Right forelimb (tissue), 1 donor: ENCODE results near the gene ZNF593.
A peak's percentile ranks its signal among the peaks of the same experiment; 100 is the strongest.

Experiments used
- DNase-seq: peaks from one replicate; pipeline ENCODE4 v3.0.0-alpha.2; 2018

ZNF593 gene

GRCh38 chr1:26169669-26170471 is at the start of gene ZNF593:
ZNF593 (plus strand) TSS chr1:26169908; CDS start chr1:26169984, 76 bp downstream.
- DNase-seq, result peak; percentile 94

GRCh38 chr1:26121854-26122773 is 47.6 kb upstream of the ZNF593 start:
- no peak for DNase-seq

- no peak for DNase-seq
These were observed 46.4 kb upstream of the ZNF593 start for GRCh38 chr1:26122988-26123973.

DNA sequence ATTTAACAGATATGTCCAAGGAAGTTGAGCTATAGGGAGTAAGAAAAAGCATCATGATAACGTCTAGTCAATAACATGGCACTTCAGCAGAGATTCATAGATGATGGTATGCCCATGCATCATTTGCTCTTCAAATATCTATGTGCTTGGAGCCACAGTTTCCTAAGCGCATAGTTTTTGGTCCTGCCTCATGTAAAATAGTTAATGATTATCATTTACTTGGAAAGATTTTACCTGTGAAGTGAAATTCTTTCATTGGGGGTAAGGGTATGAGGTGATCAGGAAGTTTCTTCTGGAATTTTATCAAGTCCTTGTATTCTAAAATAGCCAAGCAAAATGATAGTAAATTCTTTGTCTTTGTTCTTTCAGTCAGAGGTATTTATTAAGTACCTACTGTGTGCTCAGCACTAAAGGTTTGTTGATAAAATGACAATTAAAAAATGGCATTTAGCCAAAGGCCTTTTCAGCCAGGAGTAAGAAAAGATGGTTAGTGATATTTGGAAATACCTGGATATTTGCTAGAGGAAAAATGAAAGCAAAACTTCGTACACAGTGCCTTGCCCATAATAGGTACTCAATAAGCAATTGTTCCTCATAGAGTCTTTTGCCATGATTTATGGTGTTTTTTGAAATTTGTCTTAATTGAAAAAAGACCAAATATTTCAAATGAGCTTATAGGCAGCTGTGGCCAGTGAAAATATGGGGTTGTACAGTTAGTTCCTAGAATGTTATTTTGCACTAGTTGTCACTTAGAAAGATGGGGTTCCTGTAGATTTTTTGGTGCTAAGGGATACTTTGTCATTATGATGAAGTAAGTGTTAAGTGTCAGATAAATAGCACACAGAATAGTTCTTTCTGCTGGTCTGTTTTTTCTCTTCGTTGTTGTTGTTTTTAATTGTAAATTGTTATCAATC is 45.0 kb upstream of the ZNF593 start:
- no peak for DNase-seq

DNA sequence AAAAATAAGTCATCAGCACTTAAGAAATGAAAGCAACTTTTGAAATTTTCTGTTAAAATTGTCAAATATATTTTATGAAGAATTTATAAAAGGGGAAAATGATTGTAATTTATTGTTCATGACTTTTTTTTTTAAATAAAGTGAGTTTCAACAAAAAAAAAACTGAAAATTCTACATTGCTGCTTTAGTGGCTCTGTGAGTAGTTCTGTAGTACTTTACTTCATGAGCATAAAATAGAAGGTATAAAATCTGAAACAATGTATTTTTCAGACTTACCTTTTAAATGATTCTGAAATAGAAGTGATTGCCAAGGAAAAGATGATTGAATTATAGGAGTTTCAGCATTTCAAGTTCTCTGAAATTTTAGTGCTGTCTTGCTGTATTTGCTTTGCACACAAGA is 44.3 kb upstream of the ZNF593 start:
- DNase-seq, result no peak

DNA sequence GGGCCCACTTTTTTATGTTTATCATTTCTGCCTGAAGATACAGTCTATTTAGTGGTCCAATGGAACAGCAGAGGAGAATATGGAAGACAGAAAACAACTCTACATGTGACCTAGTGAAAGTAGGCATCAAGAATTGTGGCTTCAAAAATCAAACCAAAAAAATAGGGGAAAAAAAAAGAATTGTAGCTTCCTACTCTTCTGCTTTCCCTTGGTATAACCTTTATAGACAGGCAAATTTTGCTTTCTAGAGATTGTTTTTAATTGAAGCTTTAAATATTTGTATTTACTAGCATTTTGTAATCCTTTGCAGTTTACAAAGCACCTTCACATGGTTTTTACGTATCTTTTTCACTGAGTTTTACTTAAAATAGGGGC is 43.8 kb upstream of the ZNF593 start:
- no peak for DNase-seq

DNA sequence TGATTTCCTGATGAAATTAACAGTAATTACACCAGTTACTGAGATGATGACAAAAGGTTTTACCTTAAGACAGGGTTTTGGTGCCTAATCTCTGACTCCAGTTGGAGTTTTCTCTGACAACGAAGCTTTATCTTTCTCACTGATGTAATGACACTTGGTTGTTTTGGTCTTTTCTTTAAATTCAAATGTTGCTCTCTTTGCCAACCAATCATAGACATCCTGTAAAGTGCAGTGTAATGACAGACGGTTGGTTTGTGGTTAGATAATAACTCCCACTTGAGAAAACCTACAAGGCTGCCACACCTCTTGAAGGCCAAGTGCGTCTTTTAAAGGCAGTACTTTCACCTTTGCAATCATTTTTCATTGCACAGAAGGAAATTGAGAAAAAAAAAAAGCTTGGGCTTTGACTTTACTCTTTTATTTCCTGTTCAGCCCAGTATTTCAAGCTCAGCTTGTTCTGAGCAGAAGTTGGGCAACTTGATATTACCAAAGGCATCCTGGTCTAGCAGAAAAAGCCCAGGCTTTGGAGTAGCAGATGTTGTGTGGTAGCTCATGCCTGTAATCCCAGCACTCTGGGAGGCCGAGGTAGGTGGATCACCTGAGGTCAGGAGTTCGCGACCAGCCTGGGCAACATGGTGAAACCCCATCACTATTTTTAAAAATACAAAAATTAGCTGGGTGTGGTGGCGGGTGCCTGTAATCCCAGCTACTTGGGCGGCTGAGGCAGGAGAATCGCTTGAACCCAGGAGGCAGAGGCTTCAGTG is 43.2 kb upstream of the ZNF593 start:
- DNase-seq, result no peak

DNA sequence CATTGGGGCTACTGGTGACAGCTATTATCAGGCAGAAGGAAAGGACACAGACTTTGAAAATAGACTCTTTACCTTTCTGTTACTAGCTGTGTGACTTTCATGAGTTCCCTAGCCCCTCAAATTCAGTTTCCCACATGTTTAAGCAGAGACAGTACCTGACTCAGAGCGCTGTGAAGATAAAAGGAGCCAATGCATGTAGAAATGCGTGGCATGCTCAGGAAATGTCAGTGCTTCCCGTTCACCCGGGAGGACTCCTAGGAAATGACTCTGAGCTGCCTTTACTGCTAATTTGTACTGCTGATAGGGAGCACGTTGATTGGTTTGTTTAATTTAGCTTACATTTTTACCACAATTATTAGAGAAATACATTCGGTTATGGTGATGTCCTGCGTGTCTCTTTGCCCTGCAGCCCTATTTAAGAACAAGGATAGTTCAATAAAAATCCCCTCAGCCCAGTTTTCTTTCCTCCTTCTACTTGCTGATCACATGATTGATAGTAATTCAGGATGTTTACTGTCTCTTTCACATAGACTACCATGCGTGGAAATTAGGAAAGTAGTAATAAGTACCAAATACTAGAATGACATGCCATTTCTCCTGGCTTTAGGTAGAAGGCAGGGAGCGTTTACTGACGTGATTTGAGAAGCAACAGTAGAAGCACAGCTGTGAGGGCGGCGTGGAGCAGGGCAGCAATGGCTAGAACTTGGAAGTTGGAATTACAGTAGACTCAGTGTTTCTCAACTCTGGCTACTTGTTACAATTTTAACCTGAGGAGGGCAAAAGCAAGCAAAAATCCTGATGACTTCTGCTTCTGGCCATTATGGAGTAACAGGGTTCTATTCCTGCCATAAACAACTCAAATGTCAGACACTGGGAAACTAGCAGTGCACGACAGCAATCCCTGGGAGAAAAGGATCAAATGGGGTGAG is 42.2 kb upstream of the ZNF593 start:
- DNase-seq, result no peak

DNA sequence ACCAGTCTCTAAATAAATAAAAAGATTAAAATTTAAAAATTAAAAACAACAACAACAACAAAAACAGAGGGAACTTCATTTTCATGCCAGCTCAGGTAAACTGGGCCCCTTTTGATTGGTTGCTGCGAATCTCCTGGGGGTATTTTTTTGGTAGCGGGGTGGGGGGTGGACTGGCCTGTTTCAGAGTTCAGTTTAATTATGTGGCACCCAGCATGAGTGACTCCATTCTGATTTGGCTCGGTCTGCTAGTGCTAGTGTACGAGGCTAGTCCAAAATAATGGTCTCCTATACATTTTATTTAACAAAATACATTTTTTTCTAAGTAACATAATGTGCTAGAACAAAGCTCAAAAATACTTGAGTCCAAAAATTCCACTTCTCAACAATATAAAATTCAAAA is 39.9 kb upstream of the ZNF593 start:
- no peak for DNase-seq

DNA sequence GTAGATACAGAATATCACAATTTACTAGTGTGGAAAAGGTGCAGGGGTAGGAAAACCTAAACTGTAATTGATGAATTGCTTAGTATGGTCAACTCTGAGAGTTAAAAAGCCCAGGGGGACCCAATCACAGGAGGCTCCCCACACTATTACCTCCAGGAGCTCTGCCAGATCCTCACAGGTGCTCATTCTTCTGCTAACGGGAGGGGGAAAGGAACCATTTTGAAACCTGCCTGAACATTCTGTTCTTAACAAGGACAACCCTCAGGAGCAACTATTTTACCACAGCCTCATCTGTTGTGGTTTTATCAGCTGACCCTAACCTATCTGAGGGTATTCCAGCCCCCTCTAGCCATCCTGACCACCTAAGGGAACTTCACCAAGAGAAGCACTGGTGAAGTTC is 39.0 kb upstream of the ZNF593 start:
- no peak for DNase-seq

DNA sequence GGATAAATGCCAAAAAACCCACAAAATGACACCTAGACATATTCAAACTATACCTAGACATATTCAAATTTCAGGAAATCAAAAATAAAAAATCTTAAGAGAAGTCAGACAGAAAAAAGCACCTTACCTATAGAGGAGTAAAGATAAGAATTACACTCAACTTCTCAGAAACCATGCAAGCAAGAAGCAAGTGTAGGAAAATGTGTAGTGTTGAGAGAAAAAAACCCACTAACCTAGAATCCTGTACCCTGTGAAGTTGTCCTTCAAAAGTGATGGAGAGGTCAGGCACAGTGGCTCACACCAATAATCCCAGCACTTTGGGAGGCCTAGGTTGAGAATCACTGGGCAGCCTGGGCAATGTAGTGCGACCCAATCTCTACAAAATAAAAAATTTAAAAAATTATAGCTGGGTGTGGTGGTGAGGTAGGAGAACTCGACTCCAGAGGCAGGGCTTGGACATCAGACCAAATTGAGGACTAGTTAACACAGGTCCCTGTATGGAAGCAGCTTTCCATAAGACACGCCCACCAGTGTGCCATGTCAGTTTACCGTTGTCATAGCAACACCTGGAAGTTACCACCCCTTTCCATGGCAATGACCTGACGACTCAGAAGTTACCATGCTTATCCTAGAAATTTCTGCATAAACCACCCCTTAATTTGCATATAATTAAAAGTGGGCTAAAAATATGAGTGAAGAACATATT is 37.4 kb upstream of the ZNF593 start:
- no peak for DNase-seq

DNA sequence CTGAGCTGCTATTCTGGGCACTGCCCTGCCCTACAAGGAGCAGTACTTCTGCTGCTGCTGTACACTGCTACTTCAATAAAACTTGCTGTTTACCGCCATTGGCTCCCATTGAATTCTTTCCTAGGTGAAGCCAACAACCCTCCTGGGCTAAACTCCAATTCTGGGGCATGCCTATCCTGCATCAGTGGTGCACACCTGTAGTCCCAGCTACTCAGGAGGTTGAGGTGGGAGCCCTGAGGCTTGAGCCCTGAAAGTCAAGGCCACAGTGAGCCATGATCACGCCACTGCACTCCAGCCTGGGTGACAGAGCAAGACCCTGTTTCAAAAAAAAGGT is 36.9 kb upstream of the ZNF593 start:
- DNase-seq, result no peak

- DNase-seq, result no peak
These were observed 35.2 kb upstream of the ZNF593 start for GRCh38 chr1:26134466-26134865.

- DNase-seq, result no peak
These were observed 30.6 kb upstream of the ZNF593 start for GRCh38 chr1:26138974-26139558.

- no peak for DNase-seq
These were observed 27.5 kb upstream of the ZNF593 start for GRCh38 chr1:26142159-26142558.

GRCh38 chr1:26145041-26145959 is 24.4 kb upstream of the ZNF593 start:
- peak; percentile 83 for DNase-seq

GRCh38 chr1:26145960-26146294 is 23.8 kb upstream of the ZNF593 start:
- DNase-seq, result no peak

- DNase-seq, result no peak
These were observed 20.8 kb upstream of the ZNF593 start for GRCh38 chr1:26148887-26149286.
